ENCODE measurements around the gene CYFIP2.

DNA sequence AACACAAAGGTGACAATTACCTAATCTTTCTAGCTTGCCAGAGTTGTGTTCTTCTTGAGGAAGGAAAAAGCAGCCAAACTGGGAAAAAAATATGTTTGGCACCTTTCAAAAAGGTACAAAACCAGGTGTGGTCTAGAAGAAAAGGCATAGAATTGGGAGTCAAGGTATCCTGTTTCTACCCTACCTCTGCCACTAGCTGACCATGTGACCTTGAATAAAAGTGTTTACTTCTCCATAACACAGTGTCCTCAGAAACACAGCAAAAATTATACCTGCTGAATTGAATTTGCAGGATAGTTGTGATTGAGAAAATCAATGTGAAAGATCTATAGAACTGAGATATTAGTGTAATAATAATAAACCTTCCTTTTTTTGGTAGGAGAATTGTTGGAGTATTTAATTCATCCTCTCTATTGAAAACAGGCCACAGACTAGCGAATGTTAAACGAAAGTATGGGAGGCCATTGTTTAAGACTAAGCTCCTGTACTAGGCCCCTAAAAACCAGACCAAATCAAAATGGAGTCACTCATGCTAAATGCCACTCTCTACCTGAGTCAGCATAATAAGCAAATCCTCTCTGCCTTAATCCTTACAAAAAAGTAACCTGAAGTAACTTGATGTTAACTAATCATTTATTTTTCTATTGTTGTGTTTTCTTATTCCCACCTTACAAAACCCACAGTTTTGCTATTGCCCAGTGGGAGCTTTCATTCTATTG, 12.6 kb downstream of the CYFIP2 start:
- no peak for TF ChIP-seq CTCF (IDR thresholded peaks at IDR 0.05; ENCODE audit: poor library complexity, severe bottlenecking)
- no peak for TF ChIP-seq EP300 (conservative IDR thresholded peaks at IDR 0.05; ENCODE audit: poor library complexity, severe bottlenecking)
- no peak for TF ChIP-seq POLR2AphosphoS5 (IDR thresholded peaks at IDR 0.05)
- TF ChIP-seq, protein P1, sequence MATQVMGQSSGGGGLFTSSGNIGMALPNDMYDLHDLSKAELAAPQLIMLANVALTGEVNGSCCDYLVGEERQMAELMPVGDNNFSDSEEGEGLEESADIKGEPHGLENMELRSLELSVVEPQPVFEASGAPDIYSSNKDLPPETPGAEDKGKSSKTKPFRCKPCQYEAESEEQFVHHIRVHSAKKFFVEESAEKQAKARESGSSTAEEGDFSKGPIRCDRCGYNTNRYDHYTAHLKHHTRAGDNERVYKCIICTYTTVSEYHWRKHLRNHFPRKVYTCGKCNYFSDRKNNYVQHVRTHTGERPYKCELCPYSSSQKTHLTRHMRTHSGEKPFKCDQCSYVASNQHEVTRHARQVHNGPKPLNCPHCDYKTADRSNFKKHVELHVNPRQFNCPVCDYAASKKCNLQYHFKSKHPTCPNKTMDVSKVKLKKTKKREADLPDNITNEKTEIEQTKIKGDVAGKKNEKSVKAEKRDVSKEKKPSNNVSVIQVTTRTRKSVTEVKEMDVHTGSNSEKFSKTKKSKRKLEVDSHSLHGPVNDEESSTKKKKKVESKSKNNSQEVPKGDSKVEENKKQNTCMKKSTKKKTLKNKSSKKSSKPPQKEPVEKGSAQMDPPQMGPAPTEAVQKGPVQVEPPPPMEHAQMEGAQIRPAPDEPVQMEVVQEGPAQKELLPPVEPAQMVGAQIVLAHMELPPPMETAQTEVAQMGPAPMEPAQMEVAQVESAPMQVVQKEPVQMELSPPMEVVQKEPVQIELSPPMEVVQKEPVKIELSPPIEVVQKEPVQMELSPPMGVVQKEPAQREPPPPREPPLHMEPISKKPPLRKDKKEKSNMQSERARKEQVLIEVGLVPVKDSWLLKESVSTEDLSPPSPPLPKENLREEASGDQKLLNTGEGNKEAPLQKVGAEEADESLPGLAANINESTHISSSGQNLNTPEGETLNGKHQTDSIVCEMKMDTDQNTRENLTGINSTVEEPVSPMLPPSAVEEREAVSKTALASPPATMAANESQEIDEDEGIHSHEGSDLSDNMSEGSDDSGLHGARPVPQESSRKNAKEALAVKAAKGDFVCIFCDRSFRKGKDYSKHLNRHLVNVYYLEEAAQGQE (IDR thresholded peaks at IDR 0.05; ENCODE audit: borderline replicate concordance) = no peak
- TF ChIP-seq EZH2 (IDR thresholded peaks at IDR 0.05; ENCODE audit: borderline replicate concordance, insufficient read depth, low read length, poor library complexity, severe bottlenecking) = no peak
- no peak for TF ChIP-seq RAD21 (conservative IDR thresholded peaks at IDR 0.05)
- no peak for TF ChIP-seq TAF1 (IDR thresholded peaks at IDR 0.05; ENCODE audit: low read depth)
- no peak for TF ChIP-seq MXI1 (conservative IDR thresholded peaks at IDR 0.05; ENCODE audit: poor library complexity, severe bottlenecking)
